Psoas muscle (tissue), 8 donors: ENCODE measurements around the gene AFDN. TPM values are rescaled to one million over a fixed set of nuclear protein-coding genes. Genes with fewer than 3 reads are reported as not detected.
A peak's percentile ranks its signal among the peaks of the same experiment; 100 is the strongest.

ENCODE experiments used
- ATAC-seq, 4 donors: fragments of 200-7000 bp; cut with Tn5 transposase; one replicate each; pipeline ENCODE4 v1.9.1; 2020; ENCODE audit warnings: moderate library complexity in 3 of 4, mild to moderate bottlenecking in 2 of 4
- DNase-seq, 2 donors: peaks; one replicate each; pipeline ENCODE4 v3.0.0-alpha.2; 2020
- H3K27ac ChIP-seq: fragments of 200-600 bp; one replicate; pipeline ENCODE4 v1.8.0; 2022
- H3K27me3 ChIP-seq, 3 donors: fragments of 200-600 bp in 1 of 3; one replicate each; pipeline versions ENCODE4 v1.6.1 to v1.8.0; 2013 to 2022; ENCODE audit warnings: low read length in 2 of 3, mild to moderate bottlenecking in 2 of 3, moderate library complexity in 1 of 3; ENCODE audit not compliant: insufficient read depth in 3 of 3
- H3K36me3 ChIP-seq, 2 donors: fragments of 200-600 bp in 1 of 2; one replicate each; pipeline versions ENCODE4 v1.6.1 to v1.8.0; 2013 to 2022; ENCODE audit warnings: low read depth in 1 of 2, mild to moderate bottlenecking in 1 of 2, moderate library complexity in 1 of 2; ENCODE audit not compliant: insufficient read depth in 1 of 2
- H3K4me1 ChIP-seq: fragments of 200-600 bp; one replicate; pipeline ENCODE4 v1.8.0; 2022
- H3K4me3 ChIP-seq: fragments of 200-600 bp; one replicate; pipeline ENCODE4 v1.8.0; 2022; ENCODE audit warnings: mild to moderate bottlenecking
- H3K9me3 ChIP-seq: fragments of 200-600 bp; one replicate; pipeline ENCODE4 v1.8.0; 2022
- WGBS, 3 donors: extraction: QIAGEN DNeasy Blood & Tissue Kit; methylation state at CpG; one replicate each; pipeline versions ENCODE4 v1.1.6 to v1.1.7; 2013; 5-methylcytosine and 5-hydroxymethylcytosine counted together
- intact Hi-C, 2 donors: fragments of 100-400 bp; cut with DNase I; formaldehyde crosslinking; loops; one replicate each; pipeline versions ENCODE4 v1.11.0 to v1.14.2; 2022
- polyA plus RNA-seq, 3 donors: library from polyadenylated mRNA; stranded (reverse); fragments of 200-250 nt; gene quantifications; one replicate each; pipeline ENCODE4 v1.2.3, GENCODE V29; 2013
- total RNA-seq, 4 donors: library from RNA; stranded (reverse); fragmentation: NEBNext Ultra II Directional in 2 of 4; extraction: Animal tissue kit (Norgen Biotek cat#: 25700) in 2 of 4; gene quantifications; one replicate each; pipeline versions ENCODE4 v1.2.1 to v1.2.4, GENCODE V29; 2021 to 2023
- TF ChIP-seq, protein P1 (sequence below): fragments of 200-600 bp; IDR thresholded peaks from one replicate; pipeline ENCODE4 v1.8.0; 2022; ENCODE audit warnings: antibody characterized with exemption
- donor health status: healthy with polysubstance abuse.
- donor health status: DM: no; HTN: no; CAD: no; lungs with moderate emphysema.
- donor health status: Bipolar disorder and iron deficiency.
- donor health status: healthy.
- donor health status: DM: yes; HTN: yes; CAD: no.
- donor health status: DM: no; HTN: no; CAD: no.
- donor health status: DM: no; HTN: no; CAD: no.
- donor health status: DM: yes; HTN: yes; CAD: no.

AFDN gene
- total and polyA plus RNA-seq, 7 donors, result 12.2 to 35.6 (median 32.9) TPM

DNA sequence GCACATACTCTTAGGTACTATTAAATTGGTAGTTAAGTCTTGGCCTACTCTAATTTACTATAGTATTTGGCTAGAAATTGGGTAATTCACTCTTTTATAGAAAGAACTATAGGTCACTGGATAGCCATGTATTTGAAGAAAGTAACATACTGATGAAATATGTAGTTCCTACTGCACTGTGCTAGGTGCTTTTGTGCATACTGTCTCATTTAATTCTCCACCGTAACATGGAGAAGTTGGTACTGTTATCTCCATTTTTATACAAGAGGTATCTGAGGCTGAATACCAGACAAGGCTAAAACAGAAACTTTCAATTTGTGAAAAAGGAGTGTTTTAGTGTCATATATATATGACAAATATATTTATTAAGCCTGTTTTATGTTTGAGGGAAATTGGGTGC lies 29.8 kb downstream of the AFDN start:
- H3K4me1 ChIP-seq, result peaks cover 39% of the 10 kb centered on the region
- 98% methylated on average over 1 of the region's 1 CpG for WGBS, 3 donors

GRCh38 chr6:167856999-167857660 lies 30.4 kb downstream of the AFDN start:
- Histone ChIP-seq H3K4me3 (no peak overlapping the region), H3K9me3 (no peaks in the 10 kb centered on the region), H3K27ac (no peak overlapping the region), H3K4me1 (peaks cover 39% of the 10 kb centered on the region), H3K36me3 (no peaks in the 10 kb centered on the region), H3K27me3 (no peaks in the 10 kb centered on the region)
- WGBS, 3 donors, result 79 to 82% (median 80%) methylated on average over 5 of the region's 5 CpGs
- DNase-seq (no peak), ATAC-seq (peak; percentile 41 to 71 (median 58))
- TF ChIP-seq, protein P1, sequence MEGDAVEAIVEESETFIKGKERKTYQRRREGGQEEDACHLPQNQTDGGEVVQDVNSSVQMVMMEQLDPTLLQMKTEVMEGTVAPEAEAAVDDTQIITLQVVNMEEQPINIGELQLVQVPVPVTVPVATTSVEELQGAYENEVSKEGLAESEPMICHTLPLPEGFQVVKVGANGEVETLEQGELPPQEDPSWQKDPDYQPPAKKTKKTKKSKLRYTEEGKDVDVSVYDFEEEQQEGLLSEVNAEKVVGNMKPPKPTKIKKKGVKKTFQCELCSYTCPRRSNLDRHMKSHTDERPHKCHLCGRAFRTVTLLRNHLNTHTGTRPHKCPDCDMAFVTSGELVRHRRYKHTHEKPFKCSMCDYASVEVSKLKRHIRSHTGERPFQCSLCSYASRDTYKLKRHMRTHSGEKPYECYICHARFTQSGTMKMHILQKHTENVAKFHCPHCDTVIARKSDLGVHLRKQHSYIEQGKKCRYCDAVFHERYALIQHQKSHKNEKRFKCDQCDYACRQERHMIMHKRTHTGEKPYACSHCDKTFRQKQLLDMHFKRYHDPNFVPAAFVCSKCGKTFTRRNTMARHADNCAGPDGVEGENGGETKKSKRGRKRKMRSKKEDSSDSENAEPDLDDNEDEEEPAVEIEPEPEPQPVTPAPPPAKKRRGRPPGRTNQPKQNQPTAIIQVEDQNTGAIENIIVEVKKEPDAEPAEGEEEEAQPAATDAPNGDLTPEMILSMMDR, result no peak
- intact Hi-C loops, result no loop called here

More for the DNA sequence above, 29.8 kb downstream of the AFDN start:
- DNase-seq, result no peak
- Histone ChIP-seq H3K9me3 (no peaks in the 10 kb centered on the region), H3K27me3 (no peaks in the 10 kb centered on the region), H3K27ac (peak overlapping the region; percentile 36), H3K36me3 (no peaks in the 10 kb centered on the region), H3K4me3 (no peak overlapping the region)
- intact Hi-C loops, result no loop called here
- no peak for ATAC-seq
- TF ChIP-seq, protein P1, result no peak

DNA sequence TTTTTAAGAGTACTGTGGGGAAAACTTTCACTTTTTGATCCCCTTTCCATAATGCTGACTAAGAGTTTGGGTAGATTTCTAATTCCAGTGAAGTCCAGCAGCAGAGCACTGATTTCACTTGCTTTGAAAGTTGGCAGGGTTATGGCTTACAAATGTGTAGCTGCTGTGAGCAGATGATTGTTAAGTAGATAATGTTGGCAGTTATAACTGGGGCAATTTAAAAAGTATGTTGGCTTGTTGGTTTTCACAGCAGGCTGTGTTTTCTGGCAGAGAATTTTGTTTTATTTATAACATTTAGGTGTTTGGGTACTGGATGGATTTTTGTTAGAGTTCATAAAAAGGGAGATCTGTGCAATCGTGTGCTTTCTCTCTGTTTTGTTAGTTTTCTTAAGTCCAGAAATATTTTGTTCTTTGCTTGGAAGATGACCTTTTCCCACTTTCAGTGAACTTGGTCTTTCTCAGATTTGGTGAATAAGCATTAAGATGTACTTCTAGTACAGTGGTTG lies 31.4 kb downstream of the AFDN start:
- H3K27ac ChIP-seq, result no peak overlapping the region
- H3K4me3 ChIP-seq, result no peak overlapping the region
- H3K4me1 ChIP-seq, result peaks cover 39% of the 10 kb centered on the region
- no peaks in the 10 kb centered on the region for H3K9me3 ChIP-seq
- no peaks in the 10 kb centered on the region for H3K36me3 ChIP-seq
- TF ChIP-seq, protein P1, result no peak
- WGBS, 3 donors, result 27 to 37% (median 29%) methylated on average over 1 of the region's 1 CpG
- ATAC-seq, result no peak
- H3K27me3 ChIP-seq, result no peaks in the 10 kb centered on the region
- DNase-seq, result no peak
- intact Hi-C loops, result no loop called here

DNA sequence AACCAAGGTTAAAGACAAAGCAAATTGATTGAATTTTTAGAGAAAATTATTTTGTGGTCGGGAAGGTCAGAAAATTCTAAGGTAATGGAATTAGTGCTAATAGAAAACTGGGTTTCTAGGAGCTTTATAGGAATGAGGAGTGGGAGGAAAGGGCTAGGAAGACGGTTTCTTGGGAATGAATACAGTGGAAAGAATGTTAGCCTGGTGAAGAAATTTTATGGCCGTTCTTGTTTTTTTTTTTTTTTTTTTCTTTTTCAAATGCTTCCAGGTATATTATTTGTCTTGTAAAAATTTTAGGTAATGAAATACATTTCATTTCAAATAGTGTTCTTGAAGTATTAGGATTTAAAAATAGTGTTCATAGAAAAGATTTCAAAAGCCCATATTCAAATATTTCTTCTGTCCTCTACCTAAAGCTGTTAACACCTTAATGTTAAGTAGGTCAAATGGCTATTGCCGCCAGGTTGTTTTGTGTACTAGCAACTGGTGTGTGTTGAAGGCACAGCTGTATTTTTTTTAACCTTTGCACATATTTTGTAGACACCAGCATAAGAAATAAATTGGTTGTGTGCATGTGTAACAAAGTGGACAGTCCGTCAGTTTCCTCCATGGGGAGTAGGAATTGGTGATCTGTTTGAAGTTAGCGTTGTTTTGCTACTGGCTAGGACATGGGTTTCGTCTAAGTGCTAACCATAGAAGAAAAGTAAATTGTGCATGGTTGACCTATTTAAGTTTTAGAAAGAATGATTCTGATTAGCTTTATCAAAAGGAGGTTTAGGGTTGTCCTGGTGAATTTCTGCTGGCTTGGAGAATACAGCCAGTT lies 32.3 kb downstream of the AFDN start:
- no peak for ATAC-seq
- no peaks in the 10 kb centered on the region for H3K27me3 ChIP-seq
- 54 to 55% (median 54%) methylated on average over 7 of the region's 7 CpGs for WGBS, 3 donors
- H3K4me1 ChIP-seq, result peaks cover 39% of the 10 kb centered on the region
- H3K27ac ChIP-seq, result no peak overlapping the region
- TF ChIP-seq, protein P1, result no peak
- H3K36me3 ChIP-seq, result no peaks in the 10 kb centered on the region
- no peaks in the 10 kb centered on the region for H3K9me3 ChIP-seq
- no peak overlapping the region for H3K4me3 ChIP-seq
- no peak for DNase-seq
- intact Hi-C loops, result no loop called here
